WTC11 (cell line): ENCODE measurements around the gene ETV1. TPM values are rescaled to one million over a fixed set of nuclear protein-coding genes. Genes with fewer than 3 reads are reported as not detected.

Source experiments
- ATAC-seq: fragments of 200-7000 bp; cut with Tn5 transposase; 2 replicates; pipeline ENCODE4 v1.10.0; 2021; ENCODE audit warnings: mild to moderate bottlenecking, moderate library complexity
- CTCF ChIA-PET: fragments of 300-600 bp; sonication (Branson Sonifier 250); formaldehyde crosslinking; loops from one replicate; lab custom pipeline; 2021; ENCODE audit warnings: antibody characterized with exemption; lab: Charles Lee
- POLR2A ChIA-PET: fragments of 350-600 bp; sonication (Branson Sonifier 250); formaldehyde crosslinking; loops from one replicate; lab custom pipeline; 2021; ENCODE audit warnings: antibody characterized with exemption; lab: Charles Lee
- DNase-seq: peaks from one replicate; pipeline ENCODE4 v3.0.0; 2021; ENCODE audit warnings: low spot score
- H3K27ac Mint-ChIP-seq: 2 replicates; pipeline ENCODE4 v1.8.0; 2021; ENCODE audit warnings: mixed read lengths
- H3K27me3 Mint-ChIP-seq: 2 replicates; pipeline ENCODE4 v1.8.0; 2021; ENCODE audit warnings: low read depth, mild to moderate bottlenecking, moderate library complexity, mixed read lengths
- H3K36me3 Mint-ChIP-seq: 2 replicates; pipeline ENCODE4 v1.8.0; 2021; ENCODE audit warnings: mixed read lengths
- H3K4me1 Mint-ChIP-seq: 2 replicates; pipeline ENCODE4 v1.8.0; 2022; ENCODE audit warnings: mixed read lengths
- H3K4me3 Mint-ChIP-seq: 2 replicates; pipeline ENCODE4 v1.8.0; 2021; ENCODE audit warnings: mild to moderate bottlenecking, moderate library complexity, mixed read lengths
- H3K9me3 Mint-ChIP-seq: 2 replicates; pipeline ENCODE4 v1.8.0; 2021; ENCODE audit warnings: mixed read lengths
- ATF1 ChIP-seq: sonication (generic); formaldehyde crosslinking; IDR thresholded peaks from 2 replicates; pipeline ENCODE4 v1.8.1; 2023; ENCODE audit warnings: mild to moderate bottlenecking, moderate library complexity, missing genetic modification reagents
- FOXK1 ChIP-seq: sonication (generic); formaldehyde crosslinking; IDR thresholded peaks from 2 replicates; pipeline ENCODE4 v1.8.0; 2022; ENCODE audit warnings: mild to moderate bottlenecking, moderate library complexity, missing genetic modification reagents
- GABPB1 ChIP-seq: sonication (generic); formaldehyde crosslinking; IDR thresholded peaks from 2 replicates; pipeline ENCODE4 v1.8.1; 2023; ENCODE audit warnings: mild to moderate bottlenecking, missing genetic modification reagents
- GRHL2 ChIP-seq: fragments of 250-450 bp; sonication (Bioruptor Pico); IDR thresholded peaks from 2 replicates; pipeline ENCODE4 v1.8.0; 2022; ENCODE audit warnings: mild to moderate bottlenecking, moderate library complexity; ENCODE audit not compliant: insufficient replicate concordance, severe bottlenecking
- MYBL2 ChIP-seq: sonication (generic); formaldehyde crosslinking; IDR thresholded peaks from 2 replicates; pipeline ENCODE4 v1.8.1; 2023; ENCODE audit warnings: mild to moderate bottlenecking, moderate library complexity, missing genetic modification reagents
- NFATC4 ChIP-seq: fragments of 250-450 bp; sonication (Bioruptor Pico); IDR thresholded peaks from 2 replicates; pipeline ENCODE4 v1.9.0; 2021; ENCODE audit warnings: mild to moderate bottlenecking
- NR3C1 ChIP-seq: sonication (generic); formaldehyde crosslinking; conservative IDR thresholded peaks from 2 replicates; pipeline ENCODE4 v1.8.1; 2023; ENCODE audit warnings: low read depth, mild to moderate bottlenecking, missing genetic modification reagents
- OVOL2 ChIP-seq: fragments of 250-450 bp; sonication (Bioruptor Pico); IDR thresholded peaks from 2 replicates; pipeline ENCODE4 v1.9.0; 2021; ENCODE audit warnings: mild to moderate bottlenecking, borderline replicate concordance
- SMAD3 ChIP-seq: sonication (generic); formaldehyde crosslinking; IDR thresholded peaks from 2 replicates; pipeline ENCODE4 v1.8.0; 2022; ENCODE audit warnings: missing genetic modification reagents, mild to moderate bottlenecking, borderline replicate concordance
- SMAD4 ChIP-seq: sonication (generic); formaldehyde crosslinking; IDR thresholded peaks from 2 replicates; pipeline ENCODE4 v1.8.0; 2022; ENCODE audit warnings: mild to moderate bottlenecking, missing genetic modification reagents
- TP53 ChIP-seq: sonication (generic); formaldehyde crosslinking; IDR thresholded peaks from 2 replicates; pipeline ENCODE4 v1.8.1; 2023; ENCODE audit warnings: mild to moderate bottlenecking, missing genetic modification reagents
- ZBTB21 ChIP-seq: sonication (generic); formaldehyde crosslinking; IDR thresholded peaks from 2 replicates; pipeline ENCODE4 v1.8.1; 2023; ENCODE audit warnings: mild to moderate bottlenecking, missing genetic modification reagents, borderline replicate concordance
- ZNF263 ChIP-seq: sonication (generic); formaldehyde crosslinking; IDR thresholded peaks from 2 replicates; pipeline ENCODE4 v1.8.1; 2022; ENCODE audit warnings: low read depth, mild to moderate bottlenecking, moderate library complexity, missing genetic modification reagents
- total RNA-seq: library from RNA; stranded (reverse); gene quantifications from 3 replicates; pipeline ENCODE4 v1.2.3, GENCODE V29; 2021
- TF ChIP-seq, protein P1 (sequence below): sonication (generic); formaldehyde crosslinking; conservative IDR thresholded peaks from 2 replicates; pipeline ENCODE4 v1.8.1; 2022; ENCODE audit warnings: mild to moderate bottlenecking, missing genetic modification reagents
- TF ChIP-seq, protein P2 (sequence below): fragments of 200-600 bp; IDR thresholded peaks from 2 replicates; pipeline ENCODE4 v1.8.0; 2022; ENCODE audit warnings: antibody characterized with exemption
- TF ChIP-seq, protein P3 (sequence below): sonication (generic); formaldehyde crosslinking; IDR thresholded peaks from 2 replicates; pipeline ENCODE4 v1.8.1; 2023; ENCODE audit warnings: mild to moderate bottlenecking, missing genetic modification reagents
- TF ChIP-seq, protein P4 (sequence below): fragments of 250-450 bp; sonication (Bioruptor Pico); conservative IDR thresholded peaks from 2 replicates; pipeline ENCODE4 v1.9.0; 2021; ENCODE audit warnings: mild to moderate bottlenecking
- TF ChIP-seq, protein P5 (sequence below): sonication (generic); formaldehyde crosslinking; IDR thresholded peaks from 2 replicates; pipeline ENCODE4 v1.8.0; 2022; ENCODE audit warnings: mild to moderate bottlenecking, missing genetic modification reagents
- TF ChIP-seq, protein P6 (sequence below): sonication (generic); formaldehyde crosslinking; IDR thresholded peaks from 2 replicates; pipeline ENCODE4 v1.8.0; 2023; ENCODE audit warnings: missing genetic modification reagents
- TF ChIP-seq, protein P7 (sequence below): sonication (generic); formaldehyde crosslinking; IDR thresholded peaks from 2 replicates; pipeline ENCODE4 v1.8.1; 2022; ENCODE audit warnings: missing genetic modification reagents, borderline replicate concordance
- TF ChIP-seq, protein P8 (sequence below): sonication (generic); formaldehyde crosslinking; IDR thresholded peaks from 2 replicates; pipeline ENCODE4 v1.8.1; 2023; ENCODE audit warnings: mild to moderate bottlenecking, missing genetic modification reagents, moderate library complexity
- TF ChIP-seq, protein P9 (sequence below): sonication (generic); formaldehyde crosslinking; IDR thresholded peaks from 2 replicates; pipeline ENCODE4 v1.8.1; 2022; ENCODE audit warnings: low read depth, missing genetic modification reagents, borderline replicate concordance
- TF ChIP-seq, protein P10 (sequence below): sonication (generic); formaldehyde crosslinking; IDR thresholded peaks from 2 replicates; pipeline ENCODE4 v1.8.1; 2022; ENCODE audit warnings: mild to moderate bottlenecking, missing genetic modification reagents, moderate library complexity, borderline replicate concordance

The ETV1 gene
- total RNA-seq, 1 experiment from 2014 or later = 76.6 TPM

DNA sequence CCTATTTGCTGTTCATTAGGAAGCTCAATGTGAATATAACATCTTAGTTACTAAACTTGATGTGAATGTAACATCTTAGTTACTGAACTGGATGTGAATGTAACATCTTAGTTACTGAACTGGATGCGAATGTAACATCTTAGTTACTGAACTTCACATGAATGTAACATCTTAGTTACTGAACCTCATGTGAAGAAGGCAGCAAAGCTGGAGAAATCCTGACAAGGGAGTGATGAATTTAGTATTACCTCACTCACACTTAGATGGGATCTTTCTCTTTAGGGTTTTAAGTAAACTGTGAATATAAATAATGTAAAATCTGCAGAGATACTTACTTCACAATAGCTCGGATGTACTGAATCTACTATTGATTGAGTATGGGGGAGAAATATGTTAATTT, 73.6 kb downstream of the ETV1 start (continued):
- TF ChIP-seq, protein P1, sequence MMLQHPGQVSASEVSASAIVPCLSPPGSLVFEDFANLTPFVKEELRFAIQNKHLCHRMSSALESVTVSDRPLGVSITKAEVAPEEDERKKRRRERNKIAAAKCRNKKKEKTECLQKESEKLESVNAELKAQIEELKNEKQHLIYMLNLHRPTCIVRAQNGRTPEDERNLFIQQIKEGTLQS (CRISPR knock-in tag) = no peak
- TF ChIP-seq NFATC4 (CRISPR knock-in tag) = no peak
- TF ChIP-seq GRHL2 (CRISPR knock-in tag) = no peak
- TF ChIP-seq ZNF263 (CRISPR knock-in tag) = no peak
- TF ChIP-seq SMAD3 (CRISPR knock-in tag) = no peak
- TF ChIP-seq FOXK1 (CRISPR knock-in tag) = no peak
- TF ChIP-seq, protein P2, sequence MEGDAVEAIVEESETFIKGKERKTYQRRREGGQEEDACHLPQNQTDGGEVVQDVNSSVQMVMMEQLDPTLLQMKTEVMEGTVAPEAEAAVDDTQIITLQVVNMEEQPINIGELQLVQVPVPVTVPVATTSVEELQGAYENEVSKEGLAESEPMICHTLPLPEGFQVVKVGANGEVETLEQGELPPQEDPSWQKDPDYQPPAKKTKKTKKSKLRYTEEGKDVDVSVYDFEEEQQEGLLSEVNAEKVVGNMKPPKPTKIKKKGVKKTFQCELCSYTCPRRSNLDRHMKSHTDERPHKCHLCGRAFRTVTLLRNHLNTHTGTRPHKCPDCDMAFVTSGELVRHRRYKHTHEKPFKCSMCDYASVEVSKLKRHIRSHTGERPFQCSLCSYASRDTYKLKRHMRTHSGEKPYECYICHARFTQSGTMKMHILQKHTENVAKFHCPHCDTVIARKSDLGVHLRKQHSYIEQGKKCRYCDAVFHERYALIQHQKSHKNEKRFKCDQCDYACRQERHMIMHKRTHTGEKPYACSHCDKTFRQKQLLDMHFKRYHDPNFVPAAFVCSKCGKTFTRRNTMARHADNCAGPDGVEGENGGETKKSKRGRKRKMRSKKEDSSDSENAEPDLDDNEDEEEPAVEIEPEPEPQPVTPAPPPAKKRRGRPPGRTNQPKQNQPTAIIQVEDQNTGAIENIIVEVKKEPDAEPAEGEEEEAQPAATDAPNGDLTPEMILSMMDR = no peak

DNA sequence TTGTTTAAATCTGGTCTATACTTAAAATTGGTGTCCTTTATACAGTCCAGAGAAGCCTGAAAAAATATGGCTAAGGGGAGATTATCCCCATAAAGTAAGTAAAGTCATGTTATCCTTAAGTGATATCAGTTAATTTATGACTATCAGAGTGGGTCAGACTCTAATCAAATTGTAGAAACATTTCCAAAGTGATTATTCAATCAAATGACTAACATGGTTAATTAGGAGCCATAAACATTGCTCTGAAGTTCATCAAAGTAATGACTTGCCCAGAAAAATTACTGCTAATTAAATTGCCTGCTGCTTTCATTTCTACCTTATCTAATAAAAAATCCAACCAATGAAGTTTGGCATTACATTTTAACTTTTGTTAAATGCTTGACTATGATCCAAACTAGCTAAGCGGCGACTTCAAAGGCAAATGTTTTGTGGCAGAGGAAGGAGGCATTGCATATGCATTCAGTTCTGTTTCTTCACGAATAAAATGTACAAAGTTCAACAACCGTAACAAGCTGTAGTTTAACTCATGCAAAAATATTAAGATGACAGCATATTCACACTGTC, 76.7 kb downstream of the ETV1 start:
- Mint-ChIP-seq H3K36me3 (peaks cover 21% of the 10 kb centered on the region), H3K4me3 (no peak overlapping the region), H3K27me3 (no peaks in the 10 kb centered on the region), H3K9me3 (no peaks in the 10 kb centered on the region), H3K4me1 (peaks cover 28% of the 10 kb centered on the region), H3K27ac (peak overlapping the region; percentile 32; the same call in 1 of the 2 replicates)
- ATAC-seq (no peak), DNase-seq (no peak)
- ChIA-PET POLR2A (no interaction called here), CTCF (no interaction called here)
- TF ChIP-seq, protein P3, sequence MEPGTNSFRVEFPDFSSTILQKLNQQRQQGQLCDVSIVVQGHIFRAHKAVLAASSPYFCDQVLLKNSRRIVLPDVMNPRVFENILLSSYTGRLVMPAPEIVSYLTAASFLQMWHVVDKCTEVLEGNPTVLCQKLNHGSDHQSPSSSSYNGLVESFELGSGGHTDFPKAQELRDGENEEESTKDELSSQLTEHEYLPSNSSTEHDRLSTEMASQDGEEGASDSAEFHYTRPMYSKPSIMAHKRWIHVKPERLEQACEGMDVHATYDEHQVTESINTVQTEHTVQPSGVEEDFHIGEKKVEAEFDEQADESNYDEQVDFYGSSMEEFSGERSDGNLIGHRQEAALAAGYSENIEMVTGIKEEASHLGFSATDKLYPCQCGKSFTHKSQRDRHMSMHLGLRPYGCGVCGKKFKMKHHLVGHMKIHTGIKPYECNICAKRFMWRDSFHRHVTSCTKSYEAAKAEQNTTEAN (CRISPR knock-in tag) = no peak
- TF ChIP-seq ATF1 (CRISPR knock-in tag) (no peak), NR3C1 (no peak), SMAD4 (CRISPR knock-in tag) (no peak), GABPB1 (no peak), TP53 (CRISPR knock-in tag) (no peak), ZBTB21 (CRISPR knock-in tag) (no peak), MYBL2 (CRISPR knock-in tag) (no peak), FOXK1 (CRISPR knock-in tag) (no peak), OVOL2 (no peak)
- TF ChIP-seq, protein P4, sequence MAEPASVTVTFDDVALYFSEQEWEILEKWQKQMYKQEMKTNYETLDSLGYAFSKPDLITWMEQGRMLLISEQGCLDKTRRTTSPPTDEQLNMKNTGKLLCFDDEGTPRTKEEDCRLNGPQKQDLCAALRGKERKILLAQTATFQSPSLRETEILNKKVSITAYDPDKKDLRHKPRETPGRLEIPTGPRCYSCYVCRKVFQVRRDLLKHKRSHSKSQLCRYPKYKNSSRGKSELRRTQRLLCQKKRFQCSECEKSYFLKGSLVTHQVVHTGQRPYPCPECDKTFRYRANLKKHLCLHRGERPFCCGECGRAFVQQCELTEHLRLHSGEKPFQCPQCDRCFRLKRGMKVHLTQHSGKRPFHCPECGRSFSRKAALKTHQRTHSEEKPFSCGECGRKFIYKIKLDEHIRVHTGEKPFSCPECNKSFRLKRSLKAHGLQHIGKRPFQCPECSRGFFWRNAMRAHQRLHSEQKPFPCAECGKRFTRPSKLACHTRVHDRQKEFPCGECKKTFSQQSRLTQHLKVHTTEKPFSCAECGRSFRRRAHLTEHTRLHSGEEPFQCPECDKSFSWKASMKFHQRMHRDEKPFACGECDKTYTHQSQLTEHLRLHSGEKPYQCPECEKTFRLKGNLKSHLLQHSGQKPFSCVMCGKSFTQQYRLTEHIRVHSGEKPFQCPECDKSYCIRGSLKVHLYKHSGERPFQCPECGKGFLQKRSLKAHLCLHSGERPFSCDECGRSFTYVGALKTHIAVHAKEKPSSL (CRISPR knock-in tag) = no peak
- TF ChIP-seq, protein P5, sequence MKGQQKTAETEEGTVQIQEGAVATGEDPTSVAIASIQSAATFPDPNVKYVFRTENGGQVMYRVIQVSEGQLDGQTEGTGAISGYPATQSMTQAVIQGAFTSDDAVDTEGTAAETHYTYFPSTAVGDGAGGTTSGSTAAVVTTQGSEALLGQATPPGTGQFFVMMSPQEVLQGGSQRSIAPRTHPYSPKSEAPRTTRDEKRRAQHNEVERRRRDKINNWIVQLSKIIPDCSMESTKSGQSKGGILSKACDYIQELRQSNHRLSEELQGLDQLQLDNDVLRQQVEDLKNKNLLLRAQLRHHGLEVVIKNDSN (CRISPR knock-in tag) = no peak
- TF ChIP-seq, protein P6, sequence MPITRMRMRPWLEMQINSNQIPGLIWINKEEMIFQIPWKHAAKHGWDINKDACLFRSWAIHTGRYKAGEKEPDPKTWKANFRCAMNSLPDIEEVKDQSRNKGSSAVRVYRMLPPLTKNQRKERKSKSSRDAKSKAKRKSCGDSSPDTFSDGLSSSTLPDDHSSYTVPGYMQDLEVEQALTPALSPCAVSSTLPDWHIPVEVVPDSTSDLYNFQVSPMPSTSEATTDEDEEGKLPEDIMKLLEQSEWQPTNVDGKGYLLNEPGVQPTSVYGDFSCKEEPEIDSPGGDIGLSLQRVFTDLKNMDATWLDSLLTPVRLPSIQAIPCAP (CRISPR knock-in tag) = no peak
- TF ChIP-seq, protein P7, sequence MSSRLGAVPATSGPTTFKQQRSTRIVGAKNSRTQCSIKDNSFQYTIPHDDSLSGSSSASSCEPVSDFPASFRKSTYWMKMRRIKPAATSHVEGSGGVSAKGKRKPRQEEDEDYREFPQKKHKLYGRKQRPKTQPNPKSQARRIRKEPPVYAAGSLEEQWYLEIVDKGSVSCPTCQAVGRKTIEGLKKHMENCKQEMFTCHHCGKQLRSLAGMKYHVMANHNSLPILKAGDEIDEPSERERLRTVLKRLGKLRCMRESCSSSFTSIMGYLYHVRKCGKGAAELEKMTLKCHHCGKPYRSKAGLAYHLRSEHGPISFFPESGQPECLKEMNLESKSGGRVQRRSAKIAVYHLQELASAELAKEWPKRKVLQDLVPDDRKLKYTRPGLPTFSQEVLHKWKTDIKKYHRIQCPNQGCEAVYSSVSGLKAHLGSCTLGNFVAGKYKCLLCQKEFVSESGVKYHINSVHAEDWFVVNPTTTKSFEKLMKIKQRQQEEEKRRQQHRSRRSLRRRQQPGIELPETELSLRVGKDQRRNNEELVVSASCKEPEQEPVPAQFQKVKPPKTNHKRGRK = no peak
- TF ChIP-seq, protein P8, sequence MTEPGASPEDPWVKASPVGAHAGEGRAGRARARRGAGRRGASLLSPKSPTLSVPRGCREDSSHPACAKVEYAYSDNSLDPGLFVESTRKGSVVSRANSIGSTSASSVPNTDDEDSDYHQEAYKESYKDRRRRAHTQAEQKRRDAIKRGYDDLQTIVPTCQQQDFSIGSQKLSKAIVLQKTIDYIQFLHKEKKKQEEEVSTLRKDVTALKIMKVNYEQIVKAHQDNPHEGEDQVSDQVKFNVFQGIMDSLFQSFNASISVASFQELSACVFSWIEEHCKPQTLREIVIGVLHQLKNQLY (CRISPR knock-in tag) = no peak
- TF ChIP-seq, protein P9, sequence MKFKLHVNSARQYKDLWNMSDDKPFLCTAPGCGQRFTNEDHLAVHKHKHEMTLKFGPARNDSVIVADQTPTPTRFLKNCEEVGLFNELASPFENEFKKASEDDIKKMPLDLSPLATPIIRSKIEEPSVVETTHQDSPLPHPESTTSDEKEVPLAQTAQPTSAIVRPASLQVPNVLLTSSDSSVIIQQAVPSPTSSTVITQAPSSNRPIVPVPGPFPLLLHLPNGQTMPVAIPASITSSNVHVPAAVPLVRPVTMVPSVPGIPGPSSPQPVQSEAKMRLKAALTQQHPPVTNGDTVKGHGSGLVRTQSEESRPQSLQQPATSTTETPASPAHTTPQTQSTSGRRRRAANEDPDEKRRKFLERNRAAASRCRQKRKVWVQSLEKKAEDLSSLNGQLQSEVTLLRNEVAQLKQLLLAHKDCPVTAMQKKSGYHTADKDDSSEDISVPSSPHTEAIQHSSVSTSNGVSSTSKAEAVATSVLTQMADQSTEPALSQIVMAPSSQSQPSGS (CRISPR knock-in tag) = no peak
- TF ChIP-seq, protein P10, sequence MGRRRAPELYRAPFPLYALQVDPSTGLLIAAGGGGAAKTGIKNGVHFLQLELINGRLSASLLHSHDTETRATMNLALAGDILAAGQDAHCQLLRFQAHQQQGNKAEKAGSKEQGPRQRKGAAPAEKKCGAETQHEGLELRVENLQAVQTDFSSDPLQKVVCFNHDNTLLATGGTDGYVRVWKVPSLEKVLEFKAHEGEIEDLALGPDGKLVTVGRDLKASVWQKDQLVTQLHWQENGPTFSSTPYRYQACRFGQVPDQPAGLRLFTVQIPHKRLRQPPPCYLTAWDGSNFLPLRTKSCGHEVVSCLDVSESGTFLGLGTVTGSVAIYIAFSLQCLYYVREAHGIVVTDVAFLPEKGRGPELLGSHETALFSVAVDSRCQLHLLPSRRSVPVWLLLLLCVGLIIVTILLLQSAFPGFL (CRISPR knock-in tag) = no peak
